Suprapubic skin (tissue), 4 donors: ENCODE results near the gene SLC9A7. TPM values are rescaled to one million over a fixed set of nuclear protein-coding genes. Genes with fewer than 3 reads are reported as not detected.

Experiments
- DNase-seq, 2 donors: peaks; one replicate each; pipeline ENCODE4 v3.0.0-alpha.2; 2019; ENCODE audit warnings: low spot score in 2 of 2
- H3K27ac ChIP-seq: fragments of 200-600 bp; sonication (generic); one replicate; pipeline ENCODE4 v1.5.1; 2019
- H3K27me3 ChIP-seq: fragments of 200-600 bp; sonication (generic); one replicate; pipeline ENCODE4 v1.5.1; 2019
- H3K36me3 ChIP-seq: fragments of 200-600 bp; sonication (generic); one replicate; pipeline ENCODE4 v1.5.1; 2019
- H3K4me1 ChIP-seq: fragments of 200-600 bp; sonication (generic); one replicate; pipeline ENCODE4 v1.5.1; 2019
- H3K4me3 ChIP-seq: fragments of 200-600 bp; sonication (generic); one replicate; pipeline ENCODE4 v1.5.1; 2019; ENCODE audit warnings: mild to moderate bottlenecking
- H3K9me3 ChIP-seq: fragments of 200-600 bp; sonication (generic); one replicate; pipeline ENCODE4 v1.5.1; 2019
- CTCF ChIP-seq, 2 donors: fragments of 200-600 bp in 1 of 2; fragments of 450-650 bp in 1 of 2; sonication (generic) in 1 of 2; IDR thresholded peaks; one replicate each; pipeline ENCODE4 v1.5.1; 2016 to 2019; ENCODE audit warnings: antibody characterized with exemption in 2 of 2, mild to moderate bottlenecking in 1 of 2, moderate library complexity in 1 of 2
- EP300 ChIP-seq: sonication (generic); formaldehyde crosslinking; IDR thresholded peaks from one replicate; pipeline ENCODE4 v1.6.1; 2017; ENCODE audit warnings: antibody characterized with exemption
- POLR2A ChIP-seq, 2 donors: fragments of 450-650 bp; IDR thresholded peaks; one replicate each; pipeline ENCODE4 v1.6.1; 2017; ENCODE audit warnings: antibody characterized with exemption in 2 of 2, mild to moderate bottlenecking in 2 of 2, moderate library complexity in 2 of 2
- POLR2AphosphoS5 ChIP-seq, 3 donors: sonication (generic); formaldehyde crosslinking; IDR thresholded peaks; one replicate each; pipeline ENCODE4 v1.6.1; 2017; ENCODE audit warnings: antibody characterized with exemption in 3 of 3
- WGBS: methylation state at CpG from one replicate; pipeline ENCODE4 v1.1.5; 2018; 5-methylcytosine and 5-hydroxymethylcytosine counted together
- total RNA-seq, 4 donors: library from RNA; depleted of rRNA; stranded (reverse); fragments of >200 nt; gene quantifications; one replicate each; pipeline ENCODE4 v1.1.0, GENCODE V29; 2016

SLC9A7 gene
- total RNA-seq, 4 donors from 2014 or later, result 3.1 to 7.4 (median 6.2) TPM

- TF ChIP-seq POLR2AphosphoS5 (IDR thresholded peaks at IDR 0.05) (no peak), CTCF (IDR thresholded peaks at IDR 0.05) (no peak), EP300 (no peak), POLR2A (IDR thresholded peaks at IDR 0.05) (no peak)
- H3K4me3 ChIP-seq, result no peak overlapping the region
- WGBS, result 72% methylated on average over 6 of the region's 6 CpGs
- H3K9me3 ChIP-seq, result no peaks in the 10 kb centered on the region
- no peak overlapping the region for H3K27ac ChIP-seq
- peaks cover 9% of the 10 kb centered on the region for H3K4me1 ChIP-seq
- DNase-seq, result no peak
- no peaks in the 10 kb centered on the region for H3K27me3 ChIP-seq
- H3K36me3 ChIP-seq, result no peaks in the 10 kb centered on the region
Observed at GRCh38 chrX:46624090-46624786, 134.7 kb downstream of the SLC9A7 start.

- H3K4me3 ChIP-seq, result no peak overlapping the region
- no peak overlapping the region for H3K27ac ChIP-seq
- TF ChIP-seq CTCF (IDR thresholded peaks at IDR 0.05) (no peak), EP300 (no peak), POLR2AphosphoS5 (IDR thresholded peaks at IDR 0.05) (no peak), POLR2A (IDR thresholded peaks at IDR 0.05) (no peak)
- no peaks in the 10 kb centered on the region for H3K4me1 ChIP-seq
- no peaks in the 10 kb centered on the region for H3K9me3 ChIP-seq
- no peaks in the 10 kb centered on the region for H3K27me3 ChIP-seq
- no peak for DNase-seq
- no peaks in the 10 kb centered on the region for H3K36me3 ChIP-seq
- 75% methylated on average over 3 of the region's 3 CpGs for WGBS
Observed at GRCh38 chrX:46621572-46621971, 137.3 kb downstream of the SLC9A7 start.

- no peak overlapping the region for H3K27ac ChIP-seq
- 81% methylated on average over 4 of the region's 4 CpGs for WGBS
- DNase-seq, result no peak
- H3K36me3 ChIP-seq, result no peaks in the 10 kb centered on the region
- TF ChIP-seq POLR2A (IDR thresholded peaks at IDR 0.05) (no peak), CTCF (IDR thresholded peaks at IDR 0.05) (no peak), EP300 (no peak)
- no peaks in the 10 kb centered on the region for H3K27me3 ChIP-seq
- no peaks in the 10 kb centered on the region for H3K4me1 ChIP-seq
- no peak overlapping the region for H3K4me3 ChIP-seq
- no peaks in the 10 kb centered on the region for H3K9me3 ChIP-seq
Observed at GRCh38 chrX:46620505-46620904, 138.4 kb downstream of the SLC9A7 start.

- H3K27ac ChIP-seq, result no peak overlapping the region
- H3K36me3 ChIP-seq, result no peaks in the 10 kb centered on the region
- no peaks in the 10 kb centered on the region for H3K27me3 ChIP-seq
- no peak for TF ChIP-seq EP300
- TF ChIP-seq CTCF (IDR thresholded peaks at IDR 0.05), result no peak
- no peak for TF ChIP-seq POLR2A (IDR thresholded peaks at IDR 0.05)
- TF ChIP-seq POLR2AphosphoS5 (IDR thresholded peaks at IDR 0.05), result no peak
- H3K4me1 ChIP-seq, result no peaks in the 10 kb centered on the region
- no peak overlapping the region for H3K4me3 ChIP-seq
- H3K9me3 ChIP-seq, result no peaks in the 10 kb centered on the region
- no peak for DNase-seq
Observed at GRCh38 chrX:46618947-46619346, 140.0 kb downstream of the SLC9A7 start.

GRCh38 chrX:46617906-46618305 lies 141.0 kb downstream of the SLC9A7 start:
- Histone ChIP-seq H3K4me1 (no peaks in the 10 kb centered on the region), H3K4me3 (no peak overlapping the region), H3K36me3 (no peaks in the 10 kb centered on the region), H3K9me3 (no peaks in the 10 kb centered on the region), H3K27ac (no peak overlapping the region), H3K27me3 (no peaks in the 10 kb centered on the region)
- no peak for DNase-seq
- TF ChIP-seq CTCF (IDR thresholded peaks at IDR 0.05), result no peak
- TF ChIP-seq POLR2A (IDR thresholded peaks at IDR 0.05), result no peak
- no peak for TF ChIP-seq POLR2AphosphoS5 (IDR thresholded peaks at IDR 0.05)
- TF ChIP-seq EP300, result no peak
